SU-DHL-6 (cell line): ENCODE measurements around the gene PRRX2.

Source experiments
- EZH2phosphoT487 ChIP-seq: fragments of 200-600 bp; sonication (generic), shearing (Covaris generic); conservative IDR thresholded peaks from 2 replicates; pipeline ENCODE4 v1.6.1; 2018; ENCODE audit warnings: mild to moderate bottlenecking, antibody characterized with exemption, low read length, moderate library complexity, mixed read lengths
- TF ChIP-seq, protein P1 (sequence below): fragments of 200-600 bp; sonication (generic); IDR thresholded peaks from one replicate; pipeline ENCODE4 v1.5.1; 2017; ENCODE audit warnings: antibody characterized with exemption, mild to moderate bottlenecking, low read length, moderate library complexity; ENCODE audit not compliant: insufficient read depth, poor library complexity, severe bottlenecking

DNA sequence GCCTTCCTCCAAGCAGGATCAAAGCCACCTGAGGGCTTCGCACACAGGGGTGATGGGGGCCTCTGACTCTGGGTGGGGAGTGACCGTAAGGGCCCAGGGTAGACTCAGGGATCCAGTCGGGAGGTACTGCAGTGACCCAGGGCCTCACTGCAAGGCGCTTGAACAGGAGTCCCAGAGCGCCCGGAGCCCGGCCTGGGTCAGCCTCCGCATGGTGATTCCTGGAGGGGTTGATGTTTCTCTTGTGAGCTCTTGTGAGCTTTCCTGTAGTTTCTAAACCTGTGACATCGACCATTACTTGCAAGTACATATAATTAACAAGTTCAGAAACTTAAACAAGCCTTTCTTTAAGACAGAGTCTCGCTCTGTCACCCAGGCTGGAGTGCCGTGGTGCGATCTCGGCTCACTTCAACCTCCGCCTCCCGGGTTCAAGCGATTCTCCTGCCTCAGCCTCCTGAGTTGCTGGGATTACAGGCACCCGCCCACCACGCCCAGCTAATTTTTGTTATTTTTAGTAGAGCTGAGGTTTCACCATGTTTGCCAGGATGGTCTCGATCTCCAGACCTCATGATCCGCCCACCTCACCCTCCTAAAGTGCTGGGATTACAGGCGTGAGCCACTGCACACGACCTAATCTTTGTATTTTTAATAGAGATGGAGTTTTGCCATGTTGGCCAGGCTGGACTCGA lies 67.6 kb downstream of the PRRX2 start:
- TF ChIP-seq EZH2phosphoT487: no peak
- TF ChIP-seq, protein P1, sequence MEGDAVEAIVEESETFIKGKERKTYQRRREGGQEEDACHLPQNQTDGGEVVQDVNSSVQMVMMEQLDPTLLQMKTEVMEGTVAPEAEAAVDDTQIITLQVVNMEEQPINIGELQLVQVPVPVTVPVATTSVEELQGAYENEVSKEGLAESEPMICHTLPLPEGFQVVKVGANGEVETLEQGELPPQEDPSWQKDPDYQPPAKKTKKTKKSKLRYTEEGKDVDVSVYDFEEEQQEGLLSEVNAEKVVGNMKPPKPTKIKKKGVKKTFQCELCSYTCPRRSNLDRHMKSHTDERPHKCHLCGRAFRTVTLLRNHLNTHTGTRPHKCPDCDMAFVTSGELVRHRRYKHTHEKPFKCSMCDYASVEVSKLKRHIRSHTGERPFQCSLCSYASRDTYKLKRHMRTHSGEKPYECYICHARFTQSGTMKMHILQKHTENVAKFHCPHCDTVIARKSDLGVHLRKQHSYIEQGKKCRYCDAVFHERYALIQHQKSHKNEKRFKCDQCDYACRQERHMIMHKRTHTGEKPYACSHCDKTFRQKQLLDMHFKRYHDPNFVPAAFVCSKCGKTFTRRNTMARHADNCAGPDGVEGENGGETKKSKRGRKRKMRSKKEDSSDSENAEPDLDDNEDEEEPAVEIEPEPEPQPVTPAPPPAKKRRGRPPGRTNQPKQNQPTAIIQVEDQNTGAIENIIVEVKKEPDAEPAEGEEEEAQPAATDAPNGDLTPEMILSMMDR: no peak
